Osteocyte (in vitro differentiated cells): ENCODE results near the gene RAB37. TPM values are rescaled to one million over a fixed set of nuclear protein-coding genes. Genes with fewer than 3 reads are reported as not detected.

Source experiments
- DNase-seq: peaks from one replicate; pipeline ENCODE4 v3.0.0; 2021; ENCODE audit warnings: mixed read lengths; ENCODE audit not compliant: unreplicated experiment; ENCODE audit errors: extremely low spot score
- H3K27ac Mint-ChIP-seq: one replicate; pipeline ENCODE4 v1.8.0; 2021; ENCODE audit warnings: mild to moderate bottlenecking, mixed read lengths; ENCODE audit not compliant: unreplicated experiment
- H3K27me3 Mint-ChIP-seq: one replicate; pipeline ENCODE4 v1.8.0; 2021; ENCODE audit warnings: mixed read lengths; ENCODE audit not compliant: unreplicated experiment
- H3K36me3 Mint-ChIP-seq: one replicate; pipeline ENCODE4 v1.8.0; 2021; ENCODE audit warnings: mixed read lengths; ENCODE audit not compliant: unreplicated experiment
- H3K4me1 Mint-ChIP-seq: one replicate; pipeline ENCODE4 v1.8.0; 2021; ENCODE audit warnings: mixed read lengths; ENCODE audit not compliant: unreplicated experiment
- H3K4me3 Mint-ChIP-seq: one replicate; pipeline ENCODE4 v1.8.0; 2021; ENCODE audit warnings: mild to moderate bottlenecking, moderate library complexity, mixed read lengths; ENCODE audit not compliant: unreplicated experiment
- H3K9me3 Mint-ChIP-seq: one replicate; pipeline ENCODE4 v1.8.0; 2021; ENCODE audit warnings: mixed read lengths; ENCODE audit not compliant: unreplicated experiment
- CTCF ChIP-seq: fragments of 200-600 bp; sonication (generic); IDR thresholded peaks from 2 replicates; pipeline ENCODE4 v1.5.0; 2021; ENCODE audit warnings: antibody characterized with exemption, mild to moderate bottlenecking, moderate library complexity
- total RNA-seq: library from RNA; stranded (reverse); gene quantifications from 2 replicates; pipeline ENCODE4 v1.2.1, GENCODE V29; 2021

The RAB37 gene
- total RNA-seq, 1 donor from 2014 or later = not detected

GRCh38 chr17:74744349-74744713 is 7.3 kb downstream of the RAB37 start:
- Mint-ChIP-seq H3K4me3 (no peak overlapping the region), H3K36me3 (no peaks in the 10 kb centered on the region), H3K27me3 (peaks cover 2% of the 10 kb centered on the region), H3K9me3 (no peaks in the 10 kb centered on the region), H3K4me1 (peaks cover 38% of the 10 kb centered on the region), H3K27ac (no peak overlapping the region)
- no peak for TF ChIP-seq CTCF
- no peak for DNase-seq

- Mint-ChIP-seq H3K9me3 (no peaks in the 10 kb centered on the region), H3K27me3 (peaks cover 2% of the 10 kb centered on the region), H3K4me1 (peaks cover 43% of the 10 kb centered on the region), H3K4me3 (peak overlapping the region; percentile 33), H3K27ac (no peak overlapping the region), H3K36me3 (peaks cover 3% of the 10 kb centered on the region)
- DNase-seq = peak; percentile 96
- peak; percentile 100 for TF ChIP-seq CTCF
Observed at GRCh38 chr17:74744714-74745547, 7.9 kb downstream of the RAB37 start.

GRCh38 chr17:74745548-74746177 is 8.6 kb downstream of the RAB37 start:
- Mint-ChIP-seq H3K27me3 (peaks cover 2% of the 10 kb centered on the region), H3K36me3 (peaks cover 3% of the 10 kb centered on the region), H3K27ac (no peak overlapping the region), H3K4me1 (peaks cover 49% of the 10 kb centered on the region), H3K4me3 (no peak overlapping the region), H3K9me3 (no peaks in the 10 kb centered on the region)
- DNase-seq = no peak
- TF ChIP-seq CTCF = no peak

GRCh38 chr17:74746376-74746775 is 9.3 kb downstream of the RAB37 start:
- no peak overlapping the region for H3K27ac Mint-ChIP-seq
- peaks cover 2% of the 10 kb centered on the region for H3K27me3 Mint-ChIP-seq
- H3K36me3 Mint-ChIP-seq = peaks cover 7% of the 10 kb centered on the region
- no peak for DNase-seq
- TF ChIP-seq CTCF = no peak
- H3K9me3 Mint-ChIP-seq = no peaks in the 10 kb centered on the region
- no peak overlapping the region for H3K4me3 Mint-ChIP-seq
- peaks cover 56% of the 10 kb centered on the region for H3K4me1 Mint-ChIP-seq

- no peak for TF ChIP-seq CTCF
- Mint-ChIP-seq H3K4me1 (peaks cover 57% of the 10 kb centered on the region), H3K9me3 (no peaks in the 10 kb centered on the region), H3K4me3 (peak overlapping the region; percentile 32), H3K27ac (peak overlapping the region; percentile 47), H3K27me3 (no peaks in the 10 kb centered on the region), H3K36me3 (peaks cover 7% of the 10 kb centered on the region)
- DNase-seq = no peak
Observed at GRCh38 chr17:74746922-74747321, 9.9 kb downstream of the RAB37 start.
